Measurements from ENCODE around the gene LARGE1. TPM values are rescaled to one million over a fixed set of nuclear protein-coding genes. Genes with fewer than 3 reads are reported as not detected.

Gene LARGE1
- total and polyA plus RNA-seq, 2 of the 13 experiments (the other 11 are each of a cell fraction or from before 2014, with no cell fraction given) = 8.4 to 11.0 TPM

DNA sequence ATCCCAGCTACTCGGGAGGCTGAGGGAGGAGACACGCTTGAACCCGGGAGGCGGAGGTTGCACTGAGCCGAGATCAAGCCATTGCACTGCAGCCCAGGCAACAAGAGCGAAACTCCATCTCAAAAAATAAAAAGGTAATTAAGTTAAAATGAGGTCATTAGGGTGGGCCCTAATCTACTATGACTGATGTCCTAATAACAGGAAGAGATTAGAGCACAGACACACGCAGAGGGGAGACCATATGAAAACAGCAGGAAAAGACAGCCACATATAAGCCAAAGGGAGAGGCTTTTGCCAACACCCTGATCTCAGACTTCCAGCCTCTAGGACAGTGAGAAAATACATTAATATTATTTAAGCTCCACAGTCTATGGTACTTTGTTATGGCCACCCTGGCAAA is 17.3 kb downstream of the LARGE1 start (continued):
- TF ChIP-seq, protein P1, sequence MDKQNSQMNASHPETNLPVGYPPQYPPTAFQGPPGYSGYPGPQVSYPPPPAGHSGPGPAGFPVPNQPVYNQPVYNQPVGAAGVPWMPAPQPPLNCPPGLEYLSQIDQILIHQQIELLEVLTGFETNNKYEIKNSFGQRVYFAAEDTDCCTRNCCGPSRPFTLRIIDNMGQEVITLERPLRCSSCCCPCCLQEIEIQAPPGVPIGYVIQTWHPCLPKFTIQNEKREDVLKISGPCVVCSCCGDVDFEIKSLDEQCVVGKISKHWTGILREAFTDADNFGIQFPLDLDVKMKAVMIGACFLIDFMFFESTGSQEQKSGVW (CRISPR knock-in tag; IDR thresholded peaks at IDR 0.05; ENCODE audit: borderline replicate concordance) = no peak
- no peak for TF ChIP-seq MBD4 (IDR thresholded peaks at IDR 0.05; ENCODE audit: borderline replicate concordance, low read length)
- no peak for TF ChIP-seq GTF2F1 (IDR thresholded peaks at IDR 0.05; ENCODE audit: low read length)
- TF ChIP-seq MEF2D (CRISPR knock-in tag; IDR thresholded peaks at IDR 0.05) = no peak
- no peak for TF ChIP-seq ZNF501 (CRISPR knock-in tag; IDR thresholded peaks at IDR 0.05)
- TF ChIP-seq, protein P2, sequence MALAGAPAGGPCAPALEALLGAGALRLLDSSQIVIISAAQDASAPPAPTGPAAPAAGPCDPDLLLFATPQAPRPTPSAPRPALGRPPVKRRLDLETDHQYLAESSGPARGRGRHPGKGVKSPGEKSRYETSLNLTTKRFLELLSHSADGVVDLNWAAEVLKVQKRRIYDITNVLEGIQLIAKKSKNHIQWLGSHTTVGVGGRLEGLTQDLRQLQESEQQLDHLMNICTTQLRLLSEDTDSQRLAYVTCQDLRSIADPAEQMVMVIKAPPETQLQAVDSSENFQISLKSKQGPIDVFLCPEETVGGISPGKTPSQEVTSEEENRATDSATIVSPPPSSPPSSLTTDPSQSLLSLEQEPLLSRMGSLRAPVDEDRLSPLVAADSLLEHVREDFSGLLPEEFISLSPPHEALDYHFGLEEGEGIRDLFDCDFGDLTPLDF (CRISPR knock-in tag; IDR thresholded peaks at IDR 0.05) = no peak
- no peak for TF ChIP-seq ZNF768 (CRISPR knock-in tag; IDR thresholded peaks at IDR 0.05)
- TF ChIP-seq ERF (CRISPR knock-in tag; IDR thresholded peaks at IDR 0.05) = no peak
- no peak for TF ChIP-seq ZNF747 (CRISPR knock-in tag; IDR thresholded peaks at IDR 0.05; ENCODE audit: borderline replicate concordance)
- TF ChIP-seq NR2F2 (IDR thresholded peaks at IDR 0.05; ENCODE audit: borderline replicate concordance, low read depth) = no peak
- TF ChIP-seq ZNF766 (CRISPR knock-in tag; IDR thresholded peaks at IDR 0.05; ENCODE audit: borderline replicate concordance) = no peak

DNA sequence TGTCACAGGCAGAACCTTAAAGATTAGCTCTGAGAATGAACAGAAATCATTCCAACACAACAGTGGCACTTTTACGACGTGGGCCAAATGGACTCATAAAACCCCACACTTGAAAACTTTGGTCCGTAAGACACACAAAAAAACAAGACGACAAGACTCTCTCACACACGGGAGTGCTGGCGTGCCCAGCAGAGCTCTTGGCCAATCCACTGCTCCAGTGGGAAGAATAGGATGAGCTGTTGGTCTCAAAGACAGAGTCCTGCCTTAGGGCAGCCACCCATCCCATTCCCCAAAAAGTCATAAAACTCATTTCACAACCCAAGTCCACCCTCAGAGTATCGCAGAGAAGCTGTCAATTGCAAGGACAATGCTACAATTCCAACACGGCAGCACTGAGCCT is 18.2 kb downstream of the LARGE1 start:
- TF ChIP-seq ZSCAN22 (CRISPR knock-in tag; IDR thresholded peaks at IDR 0.05) = no peak
- TF ChIP-seq, protein P3, sequence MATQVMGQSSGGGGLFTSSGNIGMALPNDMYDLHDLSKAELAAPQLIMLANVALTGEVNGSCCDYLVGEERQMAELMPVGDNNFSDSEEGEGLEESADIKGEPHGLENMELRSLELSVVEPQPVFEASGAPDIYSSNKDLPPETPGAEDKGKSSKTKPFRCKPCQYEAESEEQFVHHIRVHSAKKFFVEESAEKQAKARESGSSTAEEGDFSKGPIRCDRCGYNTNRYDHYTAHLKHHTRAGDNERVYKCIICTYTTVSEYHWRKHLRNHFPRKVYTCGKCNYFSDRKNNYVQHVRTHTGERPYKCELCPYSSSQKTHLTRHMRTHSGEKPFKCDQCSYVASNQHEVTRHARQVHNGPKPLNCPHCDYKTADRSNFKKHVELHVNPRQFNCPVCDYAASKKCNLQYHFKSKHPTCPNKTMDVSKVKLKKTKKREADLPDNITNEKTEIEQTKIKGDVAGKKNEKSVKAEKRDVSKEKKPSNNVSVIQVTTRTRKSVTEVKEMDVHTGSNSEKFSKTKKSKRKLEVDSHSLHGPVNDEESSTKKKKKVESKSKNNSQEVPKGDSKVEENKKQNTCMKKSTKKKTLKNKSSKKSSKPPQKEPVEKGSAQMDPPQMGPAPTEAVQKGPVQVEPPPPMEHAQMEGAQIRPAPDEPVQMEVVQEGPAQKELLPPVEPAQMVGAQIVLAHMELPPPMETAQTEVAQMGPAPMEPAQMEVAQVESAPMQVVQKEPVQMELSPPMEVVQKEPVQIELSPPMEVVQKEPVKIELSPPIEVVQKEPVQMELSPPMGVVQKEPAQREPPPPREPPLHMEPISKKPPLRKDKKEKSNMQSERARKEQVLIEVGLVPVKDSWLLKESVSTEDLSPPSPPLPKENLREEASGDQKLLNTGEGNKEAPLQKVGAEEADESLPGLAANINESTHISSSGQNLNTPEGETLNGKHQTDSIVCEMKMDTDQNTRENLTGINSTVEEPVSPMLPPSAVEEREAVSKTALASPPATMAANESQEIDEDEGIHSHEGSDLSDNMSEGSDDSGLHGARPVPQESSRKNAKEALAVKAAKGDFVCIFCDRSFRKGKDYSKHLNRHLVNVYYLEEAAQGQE (IDR thresholded peaks at IDR 0.05; ENCODE audit: borderline replicate concordance in 1 of 2, low read depth in 1 of 2, low read length in 2 of 2) = no peak
- TF ChIP-seq, protein P4, sequence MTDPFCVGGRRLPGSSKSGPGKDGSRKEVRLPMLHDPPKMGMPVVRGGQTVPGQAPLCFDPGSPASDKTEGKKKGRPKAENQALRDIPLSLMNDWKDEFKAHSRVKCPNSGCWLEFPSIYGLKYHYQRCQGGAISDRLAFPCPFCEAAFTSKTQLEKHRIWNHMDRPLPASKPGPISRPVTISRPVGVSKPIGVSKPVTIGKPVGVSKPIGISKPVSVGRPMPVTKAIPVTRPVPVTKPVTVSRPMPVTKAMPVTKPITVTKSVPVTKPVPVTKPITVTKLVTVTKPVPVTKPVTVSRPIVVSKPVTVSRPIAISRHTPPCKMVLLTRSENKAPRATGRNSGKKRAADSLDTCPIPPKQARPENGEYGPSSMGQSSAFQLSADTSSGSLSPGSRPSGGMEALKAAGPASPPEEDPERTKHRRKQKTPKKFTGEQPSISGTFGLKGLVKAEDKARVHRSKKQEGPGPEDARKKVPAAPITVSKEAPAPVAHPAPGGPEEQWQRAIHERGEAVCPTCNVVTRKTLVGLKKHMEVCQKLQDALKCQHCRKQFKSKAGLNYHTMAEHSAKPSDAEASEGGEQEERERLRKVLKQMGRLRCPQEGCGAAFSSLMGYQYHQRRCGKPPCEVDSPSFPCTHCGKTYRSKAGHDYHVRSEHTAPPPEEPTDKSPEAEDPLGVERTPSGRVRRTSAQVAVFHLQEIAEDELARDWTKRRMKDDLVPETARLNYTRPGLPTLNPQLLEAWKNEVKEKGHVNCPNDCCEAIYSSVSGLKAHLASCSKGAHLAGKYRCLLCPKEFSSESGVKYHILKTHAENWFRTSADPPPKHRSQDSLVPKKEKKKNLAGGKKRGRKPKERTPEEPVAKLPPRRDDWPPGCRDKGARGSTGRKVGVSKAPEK (CRISPR knock-in tag; IDR thresholded peaks at IDR 0.05; ENCODE audit: borderline replicate concordance) = no peak
- no peak overlapping the region for H3K9ac ChIP-seq (ENCODE audit: insufficient read depth, low read depth, low read length)
- H3K79me2 ChIP-seq (ENCODE audit: insufficient read depth, low read length) = peaks cover 5% of the 10 kb centered on the region
- intact Hi-C loops (cut with micrococcal nuclease; ENCODE audit: unreplicated experiment) = no loop called here
- H3K9me3 ChIP-seq (ENCODE audit: low read length) = no peaks in the 10 kb centered on the region
- no peak for FAIRE-seq
- 94% methylated on average over 8 of the region's 8 CpGs for WGBS (ENCODE audit: low lambda C conversion rate)
- H4K20me1 ChIP-seq (ENCODE audit: insufficient read depth, low read length) = no peaks in the 10 kb centered on the region
- no peaks in the 10 kb centered on the region for H3K36me3 ChIP-seq (replicated peaks in 1 of 2; ENCODE audit: control insufficient read depth in 1 of 2, insufficient read depth in 2 of 2, low read length in 2 of 2)
- ChIA-PET POLR2A (interaction anchor here (1.1 kb wide), 1 partner anchor 20 kb away, joined by 3 read pairs; no protein-coding TSS in a partner anchor), CTCF (ENCODE audit: low intra/inter-chr PET ratio, low total read pairs) (no interaction called here)
- no peak for ATAC-seq
- in situ Hi-C loops (cut with HindIII; ENCODE audit: extremely low pct_ligation_motif_present, low pct_unique_long_range_greater_than_20kb) = loop anchor here (25.0 kb wide), 1 partner anchor 390 kb away; no protein-coding TSS in a partner anchor
- no peak overlapping the region for H3K27ac ChIP-seq (ENCODE audit: extremely low read length, insufficient read depth, low read length)
- no peak overlapping the region for H3K4me2 ChIP-seq (ENCODE audit: low read depth, low read length)
- BruUV-seq (replicated peaks) = no TSS peak
- no peak for DNase-seq (ENCODE audit: low spot score)
- H3K4me1 ChIP-seq (ENCODE audit: insufficient read depth, low read length) = no peaks in the 10 kb centered on the region
- H3K27me3 ChIP-seq (ENCODE audit: control insufficient read depth in 1 of 2, insufficient read depth in 2 of 2, low read length in 2 of 2) = no peaks in the 10 kb centered on the region
- H3K4me3 ChIP-seq (replicated peaks in 1 of 3; ENCODE audit: insufficient read depth in 1 of 3, low read depth in 2 of 3, low read length in 3 of 3) = no peak overlapping the region
- no peak overlapping the region for H2AFZ ChIP-seq (ENCODE audit: low read length)
